CD14-positive monocyte (primary cell): ENCODE measurements around the gene VSTM2B. TPM values are rescaled to one million over a fixed set of nuclear protein-coding genes. Genes with fewer than 3 reads are reported as not detected.

Experiments used
- DNase-seq, 3 donors: peaks; one replicate each; pipeline ENCODE4 v3.0.0-alpha.2; 2011 to 2022
- H2AFZ ChIP-seq: 2 replicates; pipeline ENCODE4 v1.6.0; 2012; ENCODE audit warnings: mild to moderate bottlenecking, low read depth, low read length, inconsistent platforms; ENCODE audit not compliant: insufficient read depth, poor library complexity, severe bottlenecking
- H3K27ac ChIP-seq, 2 donors: 1 replicate in 1 of 2; 2 replicates in 1 of 2; pipeline ENCODE4 v1.5.1; 2012 to 2013; ENCODE audit warnings: low read length in 2 of 2, control low read depth in 1 of 2, inconsistent platforms in 1 of 2, low read depth in 1 of 2, mild to moderate bottlenecking in 1 of 2
- H3K27me3 ChIP-seq, 2 donors: one replicate each; pipeline versions ENCODE4 v1.6.0 to v1.6.1; 2011 to 2013; ENCODE audit warnings: low read length in 2 of 2; ENCODE audit not compliant: control insufficient read depth in 2 of 2, insufficient read depth in 2 of 2
- H3K36me3 ChIP-seq, 2 donors: replicated peaks in 1 of 2; 1 replicate in 1 of 2; 2 replicates in 1 of 2; pipeline versions ENCODE4 v1.5.1 to v1.6.1; 2012 to 2013; ENCODE audit warnings: low read length in 2 of 2, control low read depth in 1 of 2, inconsistent platforms in 1 of 2, mild to moderate bottlenecking in 1 of 2; ENCODE audit not compliant: insufficient read depth in 2 of 2, control insufficient read depth in 1 of 2
- H3K4me1 ChIP-seq, 2 donors: 1 replicate in 1 of 2; 2 replicates in 1 of 2; pipeline versions ENCODE4 v1.5.1 to v1.6.1; 2012 to 2013; ENCODE audit warnings: low read length in 2 of 2, control low read depth in 1 of 2, inconsistent platforms in 1 of 2, mild to moderate bottlenecking in 1 of 2, moderate library complexity in 1 of 2; ENCODE audit not compliant: insufficient read depth in 2 of 2, control insufficient read depth in 1 of 2
- H3K4me2 ChIP-seq: replicated peaks from 2 replicates; pipeline ENCODE3; 2012; ENCODE audit warnings: low read length, moderate library complexity, mild to moderate bottlenecking; ENCODE audit not compliant: poor library complexity, severe bottlenecking; ENCODE audit errors: extremely low read depth
- H3K4me3 ChIP-seq, 3 experiments: fragments of 200-600 bp in 1 of 3; sonication (generic) in 1 of 3; replicated peaks in 1 of 3; 1 replicate in 2 of 3; 2 replicates in 1 of 3; pipeline ENCODE4 v1.5.1; 2011 to 2013; ENCODE audit warnings: low read length in 3 of 3, mild to moderate bottlenecking in 3 of 3, control low read depth in 2 of 3, low read depth in 2 of 3, inconsistent platforms in 1 of 3, moderate library complexity in 1 of 3
- H3K79me2 ChIP-seq: 2 replicates; pipeline ENCODE4 v1.6.0; 2012; ENCODE audit warnings: mild to moderate bottlenecking, control low read depth, inconsistent platforms, low read length, moderate library complexity; ENCODE audit not compliant: insufficient read depth
- H3K9ac ChIP-seq: 2 replicates; pipeline ENCODE4 v1.6.0; 2017; ENCODE audit warnings: low read length, mild to moderate bottlenecking; ENCODE audit not compliant: insufficient read depth, poor library complexity, severe bottlenecking
- H3K9me3 ChIP-seq, 2 donors: replicated peaks in 1 of 2; 1 replicate in 1 of 2; 2 replicates in 1 of 2; pipeline versions ENCODE4 v1.5.1 to v1.6.1; 2012 to 2013; ENCODE audit warnings: low read length in 2 of 2, control low read depth in 1 of 2; ENCODE audit not compliant: control insufficient read depth in 1 of 2, insufficient read depth in 1 of 2
- H4K20me1 ChIP-seq: 2 replicates; pipeline ENCODE4 v1.6.0; 2012; ENCODE audit warnings: mild to moderate bottlenecking, low read length, control low read depth, moderate library complexity; ENCODE audit not compliant: insufficient read depth
- H3K27ac Mint-ChIP-seq, 7 donors: one replicate each; pipeline ENCODE4 v1.8.0; 2020; ENCODE audit warnings: mild to moderate bottlenecking in 7 of 7, mixed read lengths in 7 of 7, moderate library complexity in 6 of 7, inconsistent platforms in 2 of 7
- H3K27me3 Mint-ChIP-seq, 3 donors: one replicate each; pipeline ENCODE4 v1.8.0; 2021 to 2022; ENCODE audit warnings: low read depth in 3 of 3, mild to moderate bottlenecking in 3 of 3, mixed read lengths in 3 of 3, moderate library complexity in 3 of 3, inconsistent platforms in 1 of 3
- H3K36me3 Mint-ChIP-seq, 2 donors: one replicate each; pipeline ENCODE4 v1.8.0; 2020; ENCODE audit warnings: mixed read lengths in 2 of 2, inconsistent platforms in 1 of 2, mild to moderate bottlenecking in 1 of 2
- H3K4me1 Mint-ChIP-seq: one replicate; pipeline ENCODE4 v1.8.0; 2020; ENCODE audit warnings: mild to moderate bottlenecking, mixed read lengths
- H3K4me3 Mint-ChIP-seq, 2 donors: one replicate each; pipeline ENCODE4 v1.8.0; 2020; ENCODE audit warnings: mild to moderate bottlenecking in 2 of 2, mixed read lengths in 2 of 2, moderate library complexity in 1 of 2
- H3K9me3 Mint-ChIP-seq, 7 donors: one replicate each; pipeline ENCODE4 v1.8.0; 2020 to 2022; ENCODE audit warnings: mixed read lengths in 7 of 7, mild to moderate bottlenecking in 6 of 7, moderate library complexity in 6 of 7, inconsistent platforms in 2 of 7
- CTCF ChIP-seq: fragments of 200-600 bp; IDR thresholded peaks from one replicate; pipeline ENCODE4 v1.8.0; 2022; ENCODE audit warnings: antibody characterized with exemption, mild to moderate bottlenecking
- WGBS: methylation state at CpG from one replicate; pipeline ENCODE4 v1.1.5; 2013; ENCODE audit warnings: missing lambda C conversion rate; ENCODE audit not compliant: insufficient coverage; 5-methylcytosine and 5-hydroxymethylcytosine counted together
- intact Hi-C, 2 donors: fragments of 100-400 bp; cut with micrococcal nuclease; formaldehyde crosslinking; loops; one replicate each; pipeline versions ENCODE4 v1.15.0 to v1.15.1; 2023
- polyA plus RNA-seq, 3 donors: library from polyadenylated mRNA; depleted of rRNA in 1 of 3; unstranded in 2 of 3; stranded (reverse) in 1 of 3; fragments of 300-500 nt in 2 of 3; fragments of >200 nt in 1 of 3; fragmentation: Illumina TruSeq in 2 of 3; gene quantifications; 1 replicate in 2 of 3; 2 replicates in 1 of 3; pipeline ENCODE4 v1.2.3, GENCODE V29; 2012 to 2021

VSTM2B gene
- polyA plus RNA-seq, 3 donors, result not detected

GRCh38 chr19:29487432-29487831 lies 38.4 kb upstream of the VSTM2B start:
- Mint-ChIP-seq H3K9me3 (peaks cover under 1 to 6% (median 2%) of the 10 kb centered on the region in 7 donors), H3K36me3 (no peaks in the 10 kb centered on the region), H3K4me3 (no peak overlapping the region), H3K27ac (no peak overlapping the region), H3K27me3 (peaks cover 4 to 11% (median 10%) of the 10 kb centered on the region in 3 donors), H3K4me1 (no peaks in the 10 kb centered on the region)
- no peaks in the 10 kb centered on the region for H3K4me1 ChIP-seq
- 68% methylated on average over 5 of the region's 7 CpGs for WGBS
- H4K20me1 ChIP-seq, result no peaks in the 10 kb centered on the region
- DNase-seq, result no peak
- intact Hi-C loops, result no loop called here
- H3K9ac ChIP-seq, result no peak overlapping the region
- no peak overlapping the region for H3K27ac ChIP-seq
- H3K79me2 ChIP-seq, result no peaks in the 10 kb centered on the region
- H3K9me3 ChIP-seq, result peaks cover 0 to 8% of the 10 kb centered on the region in 2 donors
- no peak overlapping the region for H3K4me3 ChIP-seq
- TF ChIP-seq CTCF, result no peak
- H3K36me3 ChIP-seq, result no peaks in the 10 kb centered on the region
- peaks cover 0 to 4% of the 10 kb centered on the region in 2 donors for H3K27me3 ChIP-seq
- no peak overlapping the region for H2AFZ ChIP-seq
- no peak overlapping the region for H3K4me2 ChIP-seq

- peaks cover 11 to 20% (median 17%) of the 10 kb centered on the region in 3 donors for H3K27me3 Mint-ChIP-seq
Observed at GRCh38 chr19:29488316-29488715, 37.5 kb upstream of the VSTM2B start.

More at GRCh38 chr19:29488316-29488715, 37.5 kb upstream of the VSTM2B start:
- Histone ChIP-seq H4K20me1 (no peaks in the 10 kb centered on the region), H3K36me3 (no peaks in the 10 kb centered on the region), H3K4me3 (no peak overlapping the region), H3K9me3 (peaks cover 0 to 8% of the 10 kb centered on the region in 2 donors), H3K27me3 (peaks cover 4% of the 10 kb centered on the region in 2 donors), H3K9ac (no peak overlapping the region), H3K79me2 (no peaks in the 10 kb centered on the region), H3K4me2 (no peak overlapping the region), H3K4me1 (no peaks in the 10 kb centered on the region), H2AFZ (no peak overlapping the region), H3K27ac (no peak overlapping the region)
- Mint-ChIP-seq H3K36me3 (no peaks in the 10 kb centered on the region), H3K4me3 (no peak overlapping the region), H3K9me3 (peaks cover 0 to 7% (median 2%) of the 10 kb centered on the region in 7 donors), H3K4me1 (no peaks in the 10 kb centered on the region), H3K27ac (no peak overlapping the region)
- intact Hi-C loops, result no loop called here
- DNase-seq, result no peak
- no peak for TF ChIP-seq CTCF
- WGBS, result 40% methylated on average over 2 of the region's 5 CpGs
